Activated T-cell treated with anti-CD3 and anti-CD28 coated beads for 1 hour (primary cell): ENCODE results near the gene PACSIN1.

ENCODE experiments used
- DNase-seq: peaks from one replicate; pipeline ENCODE4 v3.0.0-alpha.2; 2020; ENCODE audit warnings: low read depth

Gene PACSIN1

GRCh38 chr6:34562350-34562749 is 96.5 kb downstream of the PACSIN1 start:
- no peak for DNase-seq

- DNase-seq = no peak
These were observed 97.1 kb downstream of the PACSIN1 start for GRCh38 chr6:34562861-34563512.

DNA sequence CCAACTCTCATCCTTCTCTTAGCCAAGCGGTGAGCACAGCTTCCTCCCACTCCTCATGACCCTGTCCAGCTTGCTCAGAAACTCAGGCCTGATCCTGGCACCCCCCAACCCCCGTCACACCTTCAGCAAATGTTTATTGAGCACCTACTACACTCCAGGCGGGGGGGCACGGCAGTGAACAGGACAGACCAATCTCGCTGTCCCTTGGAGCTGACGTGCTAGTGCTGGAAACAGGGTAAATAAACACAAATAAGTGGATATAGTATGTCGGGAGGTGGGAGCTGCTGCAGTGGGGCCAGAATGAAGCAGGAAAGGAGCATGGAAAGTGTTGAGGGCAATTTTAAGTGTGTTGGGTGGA is 97.6 kb downstream of the PACSIN1 start:
- DNase-seq = no peak

- no peak for DNase-seq
These were observed 98.3 kb downstream of the PACSIN1 start for GRCh38 chr6:34564181-34564580.

DNA sequence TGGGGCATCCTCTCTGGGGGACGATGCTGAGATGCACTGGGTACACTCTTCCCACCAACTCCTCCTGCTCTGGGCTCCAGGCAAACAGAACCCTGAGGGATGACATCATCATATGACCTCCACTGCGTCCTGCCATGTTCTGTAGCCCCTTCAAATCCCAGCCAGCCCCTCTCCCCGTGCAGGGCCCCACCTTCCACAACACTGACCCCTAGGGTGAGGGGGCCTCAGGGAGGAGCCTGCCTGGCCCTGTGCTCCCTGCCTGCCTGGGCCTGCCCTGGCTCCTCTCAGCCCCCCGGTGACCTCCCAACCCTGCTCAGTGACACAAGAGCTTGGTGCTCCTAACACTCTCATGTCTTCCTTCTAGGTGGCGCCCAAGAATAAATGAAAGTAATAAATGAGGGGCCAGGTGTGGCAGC is 99.9 kb downstream of the PACSIN1 start:
- no peak for DNase-seq

DNA sequence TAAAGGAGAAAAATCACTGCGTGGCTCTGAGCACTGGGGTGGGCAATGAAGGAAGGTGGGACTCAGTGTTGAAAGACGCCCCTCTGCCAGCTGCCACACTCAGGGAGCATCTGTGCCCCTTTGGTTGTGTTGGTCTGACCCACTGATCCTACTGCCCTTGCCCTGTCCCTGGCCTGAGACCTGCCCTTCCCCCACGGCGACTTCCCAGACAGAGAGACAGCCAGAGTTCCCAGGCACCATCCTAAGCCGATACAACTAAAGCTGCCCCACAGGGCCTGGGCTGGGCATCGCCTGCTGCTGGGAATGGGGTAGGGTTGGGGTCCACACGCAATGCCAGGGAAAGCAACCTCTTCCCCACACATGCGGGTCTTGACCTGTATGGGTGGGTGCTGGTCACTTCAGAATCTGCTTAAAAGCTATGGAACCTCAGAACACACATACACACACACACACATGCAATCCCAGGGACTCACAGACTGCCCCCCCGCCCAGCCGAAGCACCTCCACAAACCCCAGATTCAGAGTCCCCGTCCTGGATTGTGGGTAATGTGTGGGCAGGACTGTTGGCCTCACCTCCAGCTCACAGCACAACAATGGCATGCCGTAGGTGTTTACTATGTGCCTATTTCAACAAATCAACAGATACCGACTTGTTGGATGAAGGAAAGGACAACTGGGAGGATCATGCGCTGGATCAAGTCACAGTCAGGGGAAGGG is 101.1 kb downstream of the PACSIN1 start:
- no peak for DNase-seq

GRCh38 chr6:34568341-34569201 is 102.7 kb downstream of the PACSIN1 start:
- DNase-seq = no peak

GRCh38 chr6:34569361-34569973 is 103.6 kb downstream of the PACSIN1 start:
- no peak for DNase-seq

DNA sequence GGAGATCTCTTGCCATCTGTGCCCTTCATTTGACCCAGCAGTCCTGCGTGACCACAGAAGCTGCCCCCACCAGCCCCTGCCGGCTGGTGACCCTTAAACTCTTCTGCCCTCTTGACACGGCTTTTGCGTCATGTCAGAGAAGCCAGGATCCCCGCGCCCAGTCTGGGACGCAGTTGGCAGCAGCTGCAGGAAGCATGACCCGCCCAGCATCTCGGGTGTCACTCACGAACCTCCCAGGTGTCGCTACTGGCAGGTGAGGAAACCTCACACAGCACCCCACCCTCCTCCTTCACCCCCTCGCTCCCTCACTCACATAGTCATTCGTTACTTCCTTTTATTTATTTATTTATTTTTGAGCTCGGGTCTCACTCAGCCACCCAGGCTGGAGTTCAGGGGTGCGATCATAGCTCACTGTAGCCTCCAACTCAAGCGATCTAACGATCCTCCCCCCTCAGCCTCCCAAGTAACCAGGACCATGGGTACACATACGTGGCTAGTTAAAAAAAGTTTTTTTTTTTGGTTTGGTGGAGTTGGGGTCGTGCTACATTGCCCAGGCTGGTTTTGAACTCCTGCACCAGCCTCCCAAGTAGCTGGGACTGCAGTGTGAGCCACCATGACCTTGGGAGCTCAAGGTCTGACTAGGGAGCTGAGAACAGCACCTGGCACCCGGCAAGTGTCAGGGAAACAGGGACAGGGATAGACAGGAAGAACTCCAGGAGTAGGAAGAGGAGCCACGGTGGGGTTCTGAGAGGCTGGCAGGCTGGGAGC is 104.4 kb downstream of the PACSIN1 start:
- no peak for DNase-seq

- DNase-seq = no peak
These were observed 105.5 kb downstream of the PACSIN1 start for GRCh38 chr6:34571388-34571787.

- DNase-seq = no peak
These were observed 106.1 kb downstream of the PACSIN1 start for GRCh38 chr6:34572021-34572420.

- no peak for DNase-seq
These were observed 106.7 kb downstream of the PACSIN1 start for GRCh38 chr6:34572585-34572984.

DNA sequence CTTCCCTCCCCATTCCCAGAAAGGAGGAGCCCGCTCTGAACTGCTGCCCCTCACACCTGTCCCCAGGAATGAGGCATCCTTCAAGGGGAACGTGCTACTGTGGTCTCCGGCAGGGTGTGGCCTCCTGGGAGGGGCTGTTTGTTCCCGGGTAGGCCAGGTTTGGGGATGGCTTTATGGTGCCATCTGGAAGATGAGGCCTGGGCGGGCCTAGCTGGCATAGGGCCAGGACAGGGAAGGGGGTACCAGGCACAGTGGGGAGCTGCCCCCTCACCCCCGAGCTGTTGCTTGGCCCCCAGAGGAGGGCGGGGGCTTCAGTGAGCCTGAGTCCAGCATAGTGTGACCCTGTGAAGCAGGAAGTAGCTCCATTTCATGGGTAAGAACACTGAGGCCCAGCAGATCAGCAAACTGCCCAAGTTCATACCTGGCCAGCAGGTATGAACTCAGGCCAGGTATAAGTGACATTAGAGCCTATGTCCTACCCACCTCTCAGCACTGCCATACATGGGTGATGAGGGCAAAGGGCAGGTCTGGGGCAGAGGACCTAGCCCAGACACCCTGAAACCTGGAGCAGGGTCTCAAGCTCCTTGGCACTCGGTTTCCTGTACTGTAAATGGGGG is 107.8 kb downstream of the PACSIN1 start:
- no peak for DNase-seq

DNA sequence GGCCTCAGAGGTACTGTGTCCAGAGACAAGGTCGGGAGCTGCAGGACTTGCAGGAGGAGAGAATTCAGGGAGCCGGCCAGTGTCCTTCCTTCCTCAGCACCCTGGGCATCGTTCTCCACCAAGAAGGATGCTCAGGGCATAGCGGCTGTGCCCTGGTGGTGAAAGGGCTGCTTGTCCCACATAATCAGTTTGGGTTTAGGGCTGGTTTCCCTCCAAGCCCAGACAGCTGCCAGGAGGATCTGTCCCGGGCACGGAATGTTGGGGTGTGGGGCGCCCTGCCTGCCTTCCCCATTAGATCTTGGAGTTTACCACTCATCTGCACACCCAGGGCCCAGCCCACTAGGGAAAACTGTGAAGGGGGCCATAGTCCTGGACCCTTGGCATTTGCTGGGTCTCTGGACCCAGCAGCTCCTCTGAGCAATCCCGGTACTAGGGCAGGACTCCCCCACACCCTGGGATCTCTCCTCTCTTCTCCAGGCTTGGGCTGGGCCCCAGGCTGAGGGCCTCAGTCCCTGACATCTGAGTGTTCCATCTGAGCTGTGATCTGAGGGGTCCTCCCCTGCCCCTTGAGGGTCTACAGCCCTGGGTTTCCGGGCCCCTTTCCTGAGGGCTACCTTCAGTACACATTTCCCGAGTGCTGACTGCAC is 108.9 kb downstream of the PACSIN1 start:
- DNase-seq = no peak

GRCh38 chr6:34575326-34575725 is 109.5 kb downstream of the PACSIN1 start:
- no peak for DNase-seq

DNA sequence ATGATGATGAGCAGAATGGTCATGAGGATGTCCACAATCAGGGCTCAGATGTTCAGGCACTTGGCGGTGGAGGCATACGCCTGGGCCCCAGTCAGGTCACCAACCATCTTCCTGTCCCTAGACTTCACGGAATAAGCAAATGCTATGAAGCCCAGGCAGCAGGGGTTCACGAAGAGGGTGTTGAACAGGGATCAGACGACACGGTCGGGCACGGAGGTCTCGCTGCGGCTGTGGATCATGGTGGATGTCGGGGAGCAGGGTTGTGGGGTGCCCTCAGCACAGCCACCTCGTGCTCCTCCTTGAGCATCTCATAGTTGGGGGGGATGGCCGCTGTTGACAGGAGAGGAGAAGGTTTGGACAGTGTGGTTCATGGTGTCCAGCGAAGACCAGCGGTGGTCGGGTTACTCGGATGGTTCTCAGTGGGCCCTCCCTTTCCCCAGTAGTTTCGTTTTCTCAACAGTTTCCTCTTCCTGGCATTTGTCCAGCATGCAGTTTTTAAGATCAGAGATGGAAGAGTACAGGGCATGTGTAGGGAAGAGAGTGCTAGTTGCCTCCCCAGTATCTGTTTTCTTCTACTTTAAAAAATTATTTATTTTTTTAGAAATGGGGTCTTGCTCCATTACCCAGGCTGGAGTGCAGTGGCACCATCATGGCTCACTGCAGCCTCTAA is 110.5 kb downstream of the PACSIN1 start:
- no peak for DNase-seq

DNA sequence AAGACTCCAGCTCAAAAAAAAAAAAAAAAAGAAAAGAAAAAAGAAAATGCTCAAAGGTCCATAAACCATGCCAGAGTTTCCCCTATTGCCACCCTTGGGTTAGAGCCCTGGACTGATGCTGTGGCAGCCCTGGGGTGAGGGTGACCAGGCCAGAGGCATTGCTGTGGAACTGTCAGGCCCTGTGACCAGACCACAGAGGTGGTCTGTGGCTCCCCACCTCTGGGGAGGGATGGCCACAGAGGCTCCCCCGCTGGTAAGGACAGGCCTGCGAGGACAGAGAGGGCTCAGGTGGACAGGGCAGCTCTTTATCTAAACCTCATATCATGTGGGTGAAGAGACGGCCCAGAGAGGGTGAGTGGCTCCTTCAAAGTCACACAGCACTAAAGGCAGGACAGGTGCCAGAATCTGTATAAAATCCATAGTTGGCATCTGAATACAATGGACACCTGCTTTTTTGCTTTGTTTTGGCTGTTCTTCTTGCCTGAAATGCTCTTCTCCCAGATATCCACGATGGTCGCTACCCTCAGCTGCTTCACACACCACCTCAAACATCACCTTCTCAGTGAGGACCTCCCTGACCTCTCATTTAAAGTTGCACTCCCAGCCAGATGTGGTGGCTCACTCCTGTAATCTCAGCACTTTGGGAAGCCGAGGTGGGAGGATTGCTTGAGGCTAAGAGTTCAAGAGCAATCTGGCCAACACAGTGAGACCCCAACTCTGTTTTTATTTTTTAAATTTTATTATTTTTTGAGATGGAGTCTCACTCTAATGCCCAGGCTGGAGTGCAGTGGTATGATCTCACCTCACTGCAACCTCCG is 112.8 kb downstream of the PACSIN1 start:
- no peak for DNase-seq

DNA sequence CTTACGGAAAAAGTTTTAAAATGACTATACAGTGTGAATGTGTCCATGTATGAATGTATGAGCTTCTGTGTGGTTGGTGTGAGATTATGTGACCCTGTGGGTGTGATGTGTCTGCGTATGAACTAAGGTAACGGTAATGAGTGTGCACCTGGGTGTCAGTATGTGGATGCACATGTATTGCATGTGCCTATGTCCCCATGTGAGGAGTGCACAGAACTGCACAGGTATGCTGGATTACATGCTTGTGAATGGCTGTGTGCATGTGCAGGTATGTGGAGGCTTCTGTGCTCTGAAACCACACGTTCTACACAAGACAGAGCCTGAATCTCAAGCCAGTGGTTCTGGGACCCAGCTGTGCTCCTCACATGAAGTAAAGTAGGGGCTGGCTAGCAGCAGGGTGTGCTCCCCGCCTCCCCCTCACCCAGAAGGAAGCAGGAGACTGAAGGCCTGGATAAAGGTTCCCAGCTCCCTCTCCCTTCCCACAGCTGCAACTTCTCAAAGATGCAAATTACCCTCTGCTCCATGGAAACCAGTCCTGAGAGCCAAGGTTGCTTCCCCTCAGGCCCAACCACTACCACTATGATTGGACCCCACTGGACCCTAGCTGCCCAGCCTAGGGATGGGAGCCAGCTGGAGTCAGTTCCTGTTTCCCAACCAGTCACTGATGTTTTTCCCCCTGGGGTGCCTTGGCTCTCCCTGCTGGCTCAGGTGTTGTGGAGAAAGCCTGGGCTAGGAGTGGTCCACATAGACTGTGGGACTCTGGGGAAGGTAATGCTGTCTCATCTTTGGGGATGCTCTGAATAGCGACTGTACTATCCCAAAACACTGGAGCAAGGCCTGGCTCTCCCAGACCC is 115.1 kb downstream of the PACSIN1 start:
- DNase-seq = no peak
